ENCODE measurements around the gene TMEM163. TPM values are rescaled to one million over a fixed set of nuclear protein-coding genes. Genes with fewer than 3 reads are reported as not detected.

The TMEM163 gene
- total RNA-seq, 2 donors from 2014 or later, result 0.24 TPM; not detected in 1

DNA sequence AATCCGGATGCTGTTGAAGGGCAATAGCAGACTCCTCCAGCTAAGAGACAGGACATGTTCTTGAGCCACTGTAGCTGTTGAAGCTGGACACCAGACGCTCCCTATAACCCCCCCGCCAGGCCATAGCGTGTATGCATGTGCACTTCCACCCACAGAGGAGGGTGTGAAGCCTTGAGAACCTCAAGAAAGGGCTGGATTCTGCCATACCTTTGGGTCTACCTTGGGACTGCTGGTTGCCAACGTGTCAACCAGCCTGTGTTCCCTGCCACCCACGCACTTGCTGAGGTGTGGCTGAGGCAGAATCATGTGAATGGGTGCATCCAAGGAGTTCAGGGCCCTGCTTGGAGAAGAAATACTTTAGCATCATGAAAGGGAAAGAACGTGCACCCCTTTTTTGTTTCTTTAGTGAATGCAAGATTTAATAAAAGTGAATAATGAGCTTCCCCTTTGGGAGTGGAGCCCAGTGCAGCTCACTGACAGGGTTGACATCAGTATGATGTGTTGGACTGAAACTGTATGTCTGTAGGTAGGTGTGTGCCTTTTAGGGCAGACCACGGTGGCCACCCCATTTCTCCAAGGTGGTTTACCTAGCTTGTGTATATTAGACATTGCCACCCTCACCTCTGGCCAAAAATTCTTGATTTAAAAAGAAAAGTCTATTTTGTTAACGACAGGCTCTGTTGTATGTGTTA, 266.6 kb downstream of the TMEM163 start:
- TF ChIP-seq, protein P1, sequence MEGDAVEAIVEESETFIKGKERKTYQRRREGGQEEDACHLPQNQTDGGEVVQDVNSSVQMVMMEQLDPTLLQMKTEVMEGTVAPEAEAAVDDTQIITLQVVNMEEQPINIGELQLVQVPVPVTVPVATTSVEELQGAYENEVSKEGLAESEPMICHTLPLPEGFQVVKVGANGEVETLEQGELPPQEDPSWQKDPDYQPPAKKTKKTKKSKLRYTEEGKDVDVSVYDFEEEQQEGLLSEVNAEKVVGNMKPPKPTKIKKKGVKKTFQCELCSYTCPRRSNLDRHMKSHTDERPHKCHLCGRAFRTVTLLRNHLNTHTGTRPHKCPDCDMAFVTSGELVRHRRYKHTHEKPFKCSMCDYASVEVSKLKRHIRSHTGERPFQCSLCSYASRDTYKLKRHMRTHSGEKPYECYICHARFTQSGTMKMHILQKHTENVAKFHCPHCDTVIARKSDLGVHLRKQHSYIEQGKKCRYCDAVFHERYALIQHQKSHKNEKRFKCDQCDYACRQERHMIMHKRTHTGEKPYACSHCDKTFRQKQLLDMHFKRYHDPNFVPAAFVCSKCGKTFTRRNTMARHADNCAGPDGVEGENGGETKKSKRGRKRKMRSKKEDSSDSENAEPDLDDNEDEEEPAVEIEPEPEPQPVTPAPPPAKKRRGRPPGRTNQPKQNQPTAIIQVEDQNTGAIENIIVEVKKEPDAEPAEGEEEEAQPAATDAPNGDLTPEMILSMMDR (conservative IDR thresholded peaks at IDR 0.05), result no peak
- Histone ChIP-seq H3K9ac (ENCODE audit: extremely low read depth, low read length, poor library complexity, severe bottlenecking) (no peak overlapping the region), H3K4me1 (ENCODE audit: control insufficient read depth, insufficient read depth, low read length) (peaks cover 7% of the 10 kb centered on the region), H3K27me3 (ENCODE audit: control insufficient read depth, insufficient read depth, low read length, poor library complexity, severe bottlenecking) (no peaks in the 10 kb centered on the region), H3K4me3 (ENCODE audit: low read length) (no peak overlapping the region), H3K27ac (ENCODE audit: low read depth, low read length) (no peak overlapping the region), H3K9me3 (ENCODE audit: control insufficient read depth, low read length) (no peaks in the 10 kb centered on the region), H3K36me3 (ENCODE audit: control insufficient read depth, insufficient read depth, low read length) (peaks cover 11% of the 10 kb centered on the region)
- DNase-seq, result peak; percentile 27
- H3K4me3 Mint-ChIP-seq, result no peak overlapping the region
- H3K27ac Mint-ChIP-seq, result no peak overlapping the region
- H3K36me3 Mint-ChIP-seq (ENCODE audit: low read depth), result peaks cover 21% of the 10 kb centered on the region
- H3K9me3 Mint-ChIP-seq, result no peaks in the 10 kb centered on the region
- 93 to 97% methylated on average over 6 to 8 of the region's 9 CpGs for WGBS, 2 experiments (ENCODE audit: insufficient coverage in 1 of 2, insufficient read length in 1 of 2)
- peaks cover 3% of the 10 kb centered on the region for H3K4me1 Mint-ChIP-seq
- H3K27me3 Mint-ChIP-seq (ENCODE audit: insufficient read depth), result no peaks in the 10 kb centered on the region

DNA sequence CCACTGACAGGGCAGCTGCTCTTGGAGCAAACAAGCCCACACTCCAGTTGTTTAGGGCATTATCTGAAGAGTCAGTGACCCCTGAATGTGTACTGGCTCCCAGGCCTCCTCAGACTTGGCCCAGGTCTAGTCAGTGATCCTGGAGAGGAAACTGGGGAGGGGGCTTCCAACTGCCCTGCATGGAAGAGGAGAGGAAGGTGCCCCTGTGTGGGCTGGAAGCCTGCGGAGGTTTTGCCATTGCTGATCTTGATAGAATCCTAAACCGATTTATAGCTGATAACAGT, 267.5 kb downstream of the TMEM163 start:
- H3K4me3 Mint-ChIP-seq, result no peak overlapping the region
- Histone ChIP-seq H3K4me3 (ENCODE audit: low read length) (no peak overlapping the region), H3K9me3 (ENCODE audit: control insufficient read depth, low read length) (no peaks in the 10 kb centered on the region), H3K27ac (ENCODE audit: low read depth, low read length) (no peak overlapping the region), H3K27me3 (ENCODE audit: control insufficient read depth, insufficient read depth, low read length, poor library complexity, severe bottlenecking) (no peaks in the 10 kb centered on the region), H3K9ac (ENCODE audit: extremely low read depth, low read length, poor library complexity, severe bottlenecking) (no peak overlapping the region), H3K4me1 (ENCODE audit: control insufficient read depth, insufficient read depth, low read length) (peaks cover 7% of the 10 kb centered on the region), H3K36me3 (ENCODE audit: control insufficient read depth, insufficient read depth, low read length) (peaks cover 11% of the 10 kb centered on the region)
- peaks cover 3% of the 10 kb centered on the region for H3K4me1 Mint-ChIP-seq
- TF ChIP-seq, protein P1 (conservative IDR thresholded peaks at IDR 0.05), result no peak
- WGBS, 2 experiments (ENCODE audit: insufficient coverage in 1 of 2, insufficient read length in 1 of 2), result 48 to 67% methylated on average over 2 of the region's 2 CpGs
- peaks cover 27% of the 10 kb centered on the region for H3K36me3 Mint-ChIP-seq (ENCODE audit: low read depth)
- H3K27ac Mint-ChIP-seq, result peak overlapping the region; percentile 30
- H3K9me3 Mint-ChIP-seq, result no peaks in the 10 kb centered on the region
- no peak for DNase-seq
- no peaks in the 10 kb centered on the region for H3K27me3 Mint-ChIP-seq (ENCODE audit: insufficient read depth)

DNA sequence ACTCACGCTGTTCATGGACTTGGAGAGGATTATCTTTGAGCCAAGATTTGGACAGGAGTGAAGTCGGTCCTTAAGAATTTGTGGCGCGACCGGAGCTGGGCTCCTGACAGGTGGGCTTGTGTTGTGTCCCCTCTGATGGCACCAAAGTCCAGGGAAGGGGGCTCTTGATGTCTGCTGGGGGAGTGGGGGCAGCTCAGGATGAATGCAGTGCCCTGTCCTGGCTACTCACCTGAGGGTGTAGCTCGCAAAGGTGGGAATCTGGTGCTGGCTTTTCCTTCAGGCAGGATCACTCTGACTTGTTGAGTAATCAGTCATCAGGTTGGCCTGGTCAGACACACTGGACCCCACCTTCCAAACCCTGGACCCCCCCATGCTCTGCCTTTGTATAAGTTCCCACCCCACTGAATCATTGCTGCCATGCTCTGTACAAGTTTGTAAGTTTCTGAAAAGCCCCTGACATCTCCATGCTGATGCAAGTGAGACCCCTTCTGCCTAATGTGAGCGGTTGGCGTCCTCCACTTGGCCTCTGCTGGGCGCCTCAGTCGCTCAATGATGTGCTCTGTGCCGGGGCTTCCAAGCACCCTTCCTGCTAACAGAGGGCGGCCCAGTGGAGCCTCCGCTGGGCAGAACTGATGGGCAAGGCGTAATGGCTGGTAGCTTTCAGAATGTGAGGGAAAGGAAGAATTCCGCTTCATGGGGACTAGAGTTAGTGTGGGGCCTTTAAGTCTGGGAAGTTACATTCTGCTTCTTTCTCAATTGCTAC, 268.9 kb downstream of the TMEM163 start:
- Mint-ChIP-seq H3K4me1 (peaks cover 3% of the 10 kb centered on the region), H3K27ac (no peak overlapping the region), H3K9me3 (no peaks in the 10 kb centered on the region), H3K36me3 (ENCODE audit: low read depth) (peaks cover 27% of the 10 kb centered on the region), H3K27me3 (ENCODE audit: insufficient read depth) (no peaks in the 10 kb centered on the region), H3K4me3 (no peak overlapping the region)
- H3K9ac ChIP-seq (ENCODE audit: extremely low read depth, low read length, poor library complexity, severe bottlenecking), result no peak overlapping the region
- H3K36me3 ChIP-seq (ENCODE audit: control insufficient read depth, insufficient read depth, low read length), result peaks cover 11% of the 10 kb centered on the region
- H3K27ac ChIP-seq (ENCODE audit: low read depth, low read length), result no peak overlapping the region
- 94 to 97% methylated on average over 5 to 15 of the region's 15 CpGs for WGBS, 2 experiments (ENCODE audit: insufficient coverage in 1 of 2, insufficient read length in 1 of 2)
- DNase-seq, result no peak
- no peaks in the 10 kb centered on the region for H3K9me3 ChIP-seq (ENCODE audit: control insufficient read depth, low read length)
- TF ChIP-seq, protein P1 (conservative IDR thresholded peaks at IDR 0.05), result no peak
- H3K4me1 ChIP-seq (ENCODE audit: control insufficient read depth, insufficient read depth, low read length), result peaks cover 7% of the 10 kb centered on the region
- no peak overlapping the region for H3K4me3 ChIP-seq (ENCODE audit: low read length)
- no peaks in the 10 kb centered on the region for H3K27me3 ChIP-seq (ENCODE audit: control insufficient read depth, insufficient read depth, low read length, poor library complexity, severe bottlenecking)
